Measurements from ENCODE around the gene PUM2. TPM values are rescaled to one million over a fixed set of nuclear protein-coding genes. Genes with fewer than 3 reads are reported as not detected.

PUM2 gene
- total RNA-seq, 2 donors from 2014 or later: 87.7 to 119 TPM

- Histone ChIP-seq H3K9me3 (no peaks in the 10 kb centered on the region), H3K4me1 (no peaks in the 10 kb centered on the region), H3K36me3 (no peaks in the 10 kb centered on the region), H3K4me3 (no peak overlapping the region), H3K9ac (ENCODE audit: low read depth in 2 of 2, low read length in 2 of 2) (no peak overlapping the region), H3K27ac (no peak overlapping the region), H3K27me3 (no peaks in the 10 kb centered on the region)
- intact Hi-C loops (cut with DNase I): no loop called here
- TF ChIP-seq CTCF (IDR thresholded peaks at IDR 0.05): no peak
- no peak for DNase-seq
These were observed 33.4 kb downstream of the PUM2 start for GRCh38 chr2:20317197-20317596.

DNA sequence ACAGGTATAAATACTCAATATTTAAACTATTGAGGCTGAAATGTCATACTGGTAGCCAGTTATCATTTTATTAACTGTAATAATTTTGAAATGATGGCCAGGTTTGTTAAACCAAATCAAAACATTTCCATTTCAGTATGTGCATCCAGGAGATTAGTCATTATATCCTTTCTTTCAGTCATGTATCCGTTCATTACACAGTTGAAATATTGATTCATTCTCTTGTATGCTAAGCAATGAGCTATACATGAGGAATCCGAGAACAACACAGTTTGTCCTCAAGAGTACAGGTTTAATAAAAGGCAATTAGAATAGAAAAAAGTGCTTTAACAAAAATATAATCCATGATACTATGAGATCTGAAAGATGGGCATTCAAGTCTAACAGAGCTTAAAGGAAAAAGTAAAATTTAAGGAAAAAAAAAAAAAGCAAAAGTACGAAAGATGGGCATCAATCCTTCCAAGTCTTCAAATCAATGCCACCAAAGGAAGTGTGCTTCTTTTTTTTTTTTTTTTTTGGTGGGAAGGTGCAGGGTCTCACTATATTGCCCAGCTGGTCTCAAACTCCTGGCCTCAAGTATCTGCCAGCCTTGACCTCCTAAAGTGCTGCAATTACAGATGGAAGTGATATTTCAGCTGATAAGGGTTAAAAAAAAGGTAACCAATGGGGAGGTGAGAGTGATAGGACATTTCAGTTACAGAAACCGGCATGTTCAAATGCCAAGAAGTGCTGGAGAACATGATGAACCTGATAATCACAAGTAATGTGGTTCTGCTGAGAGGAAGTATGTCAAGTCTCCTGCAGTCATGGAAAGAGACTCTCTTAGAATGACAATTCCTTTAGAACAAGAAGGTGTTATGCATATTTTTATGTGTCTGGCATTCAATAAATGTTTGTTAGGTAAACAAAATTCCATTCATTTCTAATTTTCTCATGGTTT lies 35.8 kb downstream of the PUM2 start:
- no peak for TF ChIP-seq CTCF (IDR thresholded peaks at IDR 0.05)
- no peak for DNase-seq
- no peak overlapping the region for H3K27ac ChIP-seq
- H3K4me3 ChIP-seq: no peak overlapping the region
- H3K4me1 ChIP-seq: no peaks in the 10 kb centered on the region
- no peak overlapping the region for H3K9ac ChIP-seq (ENCODE audit: low read depth in 2 of 2, low read length in 2 of 2)
- H3K27me3 ChIP-seq: no peaks in the 10 kb centered on the region
- intact Hi-C loops (cut with DNase I): no loop called here
- H3K36me3 ChIP-seq: no peaks in the 10 kb centered on the region
- H3K9me3 ChIP-seq: no peaks in the 10 kb centered on the region

DNA sequence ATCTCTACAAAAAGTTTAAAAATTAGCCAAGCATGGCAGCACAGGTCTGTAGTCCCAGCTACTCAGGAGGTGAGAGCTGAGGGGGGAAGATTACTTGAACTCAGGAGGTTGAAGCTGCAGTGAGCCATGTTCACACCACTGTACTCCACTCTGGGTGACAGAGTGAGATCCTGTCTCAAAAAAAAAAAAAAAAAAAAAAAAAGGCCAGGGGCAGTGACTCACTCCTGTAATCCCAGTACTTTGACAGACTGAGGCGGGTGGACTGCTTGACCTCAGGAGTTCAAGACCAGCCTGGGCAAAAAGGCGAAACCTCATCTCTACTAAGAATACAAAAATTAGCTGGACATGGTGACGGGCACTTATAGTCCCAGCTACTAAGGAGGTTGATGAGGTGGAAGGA lies 37.0 kb downstream of the PUM2 start:
- intact Hi-C loops (cut with DNase I): no loop called here
- Histone ChIP-seq H3K27me3 (no peaks in the 10 kb centered on the region), H3K4me3 (no peak overlapping the region), H3K9me3 (no peaks in the 10 kb centered on the region), H3K4me1 (no peaks in the 10 kb centered on the region), H3K36me3 (no peaks in the 10 kb centered on the region), H3K27ac (no peak overlapping the region), H3K9ac (ENCODE audit: low read depth in 2 of 2, low read length in 2 of 2) (no peak overlapping the region)
- DNase-seq: no peak
- TF ChIP-seq CTCF (IDR thresholded peaks at IDR 0.05): no peak

DNA sequence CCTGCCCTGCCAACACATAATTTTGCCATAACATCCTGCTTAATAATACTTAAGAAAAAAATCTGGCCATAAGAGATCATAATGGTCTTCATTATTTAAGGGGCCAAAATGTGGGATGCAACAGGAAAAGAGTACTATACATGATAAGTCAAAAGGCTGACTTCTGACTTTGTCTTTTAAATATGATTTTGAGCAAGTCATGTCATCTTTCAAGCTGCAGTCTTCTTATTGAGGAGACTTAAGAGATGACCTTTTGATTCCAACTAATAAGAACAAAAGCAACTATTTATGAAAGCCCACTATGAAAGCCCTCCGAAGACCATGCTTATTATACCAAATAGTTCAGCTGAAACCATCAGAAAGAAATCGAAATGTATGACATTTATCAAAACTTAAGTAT lies 41.6 kb downstream of the PUM2 start:
- intact Hi-C loops (cut with DNase I): no loop called here
- H3K36me3 ChIP-seq: no peaks in the 10 kb centered on the region

DNA sequence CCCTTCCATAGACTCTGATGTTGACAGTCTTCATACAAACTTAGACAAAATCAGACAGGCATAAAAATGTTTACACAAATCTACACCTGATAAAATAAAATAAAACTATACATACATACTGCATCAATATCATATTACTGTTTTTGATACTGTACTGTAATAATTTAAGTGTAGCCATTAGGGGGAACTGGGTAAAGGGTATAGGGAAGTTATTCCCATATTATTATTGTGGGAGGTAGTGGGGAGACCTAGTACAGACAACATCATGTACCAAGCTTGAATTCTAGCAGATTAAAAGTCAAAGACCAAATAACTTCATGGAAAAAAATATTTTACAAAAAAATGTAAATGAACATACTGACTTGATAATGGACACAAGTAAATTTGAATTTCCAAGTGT lies 43.3 kb downstream of the PUM2 start:
- Histone ChIP-seq H3K27me3 (no peaks in the 10 kb centered on the region), H3K9me3 (no peaks in the 10 kb centered on the region), H3K4me1 (no peaks in the 10 kb centered on the region), H3K4me3 (no peak overlapping the region), H3K36me3 (no peaks in the 10 kb centered on the region), H3K27ac (no peak overlapping the region), H3K9ac (ENCODE audit: low read depth in 2 of 2, low read length in 2 of 2) (no peak overlapping the region)
- DNase-seq: no peak
- TF ChIP-seq CTCF (IDR thresholded peaks at IDR 0.05): no peak
- intact Hi-C loops (cut with DNase I): no loop called here

More for the DNA sequence above, 41.6 kb downstream of the PUM2 start:
- Histone ChIP-seq H3K9ac (ENCODE audit: low read depth in 2 of 2, low read length in 2 of 2) (no peak overlapping the region), H3K27me3 (no peaks in the 10 kb centered on the region), H3K4me3 (no peak overlapping the region), H3K9me3 (no peaks in the 10 kb centered on the region), H3K4me1 (no peaks in the 10 kb centered on the region), H3K27ac (no peak overlapping the region)
- no peak for DNase-seq
- no peak for TF ChIP-seq CTCF (IDR thresholded peaks at IDR 0.05)

Data from colonic mucosa (tissue), 4 donors.